Esophagus squamous epithelium (tissue), 4 donors: ENCODE data around the gene PLEKHM3.

ENCODE experiments used
- POLR2A ChIP-seq, 4 donors: fragments of 450-650 bp; IDR thresholded peaks; one replicate each; pipeline ENCODE4 v1.6.1; 2017; ENCODE audit warnings: antibody characterized with exemption in 4 of 4, mild to moderate bottlenecking in 4 of 4, moderate library complexity in 3 of 4
- TF ChIP-seq, protein P1 (sequence below), 6 experiments: fragments of 450-650 bp in 4 of 6; fragments of 200-600 bp in 2 of 6; sonication (generic) in 2 of 6; IDR thresholded peaks; one replicate each; pipeline ENCODE4 v1.5.1; 2016 to 2019; ENCODE audit warnings: antibody characterized with exemption in 6 of 6, mild to moderate bottlenecking in 4 of 6, moderate library complexity in 4 of 6

DNA sequence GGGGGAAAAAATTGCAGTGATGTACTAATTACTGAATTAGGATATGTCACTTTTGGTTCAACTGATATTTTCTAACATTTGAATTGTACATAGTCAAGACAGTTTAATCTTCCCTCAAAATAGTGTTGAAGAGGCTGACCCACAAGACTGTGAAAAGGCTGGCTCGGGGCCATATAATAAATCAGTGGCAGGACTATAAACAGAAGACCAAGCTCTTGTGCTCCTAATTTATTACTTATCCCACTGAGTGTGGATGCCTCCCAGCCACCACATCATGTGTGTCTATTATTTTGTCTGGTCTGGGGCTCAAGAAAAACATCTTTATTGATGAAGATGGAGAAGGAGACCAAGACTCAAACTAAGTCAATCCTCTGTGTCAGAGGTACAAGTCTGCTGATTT, 64.4 kb downstream of the PLEKHM3 start:
- TF ChIP-seq, protein P1, sequence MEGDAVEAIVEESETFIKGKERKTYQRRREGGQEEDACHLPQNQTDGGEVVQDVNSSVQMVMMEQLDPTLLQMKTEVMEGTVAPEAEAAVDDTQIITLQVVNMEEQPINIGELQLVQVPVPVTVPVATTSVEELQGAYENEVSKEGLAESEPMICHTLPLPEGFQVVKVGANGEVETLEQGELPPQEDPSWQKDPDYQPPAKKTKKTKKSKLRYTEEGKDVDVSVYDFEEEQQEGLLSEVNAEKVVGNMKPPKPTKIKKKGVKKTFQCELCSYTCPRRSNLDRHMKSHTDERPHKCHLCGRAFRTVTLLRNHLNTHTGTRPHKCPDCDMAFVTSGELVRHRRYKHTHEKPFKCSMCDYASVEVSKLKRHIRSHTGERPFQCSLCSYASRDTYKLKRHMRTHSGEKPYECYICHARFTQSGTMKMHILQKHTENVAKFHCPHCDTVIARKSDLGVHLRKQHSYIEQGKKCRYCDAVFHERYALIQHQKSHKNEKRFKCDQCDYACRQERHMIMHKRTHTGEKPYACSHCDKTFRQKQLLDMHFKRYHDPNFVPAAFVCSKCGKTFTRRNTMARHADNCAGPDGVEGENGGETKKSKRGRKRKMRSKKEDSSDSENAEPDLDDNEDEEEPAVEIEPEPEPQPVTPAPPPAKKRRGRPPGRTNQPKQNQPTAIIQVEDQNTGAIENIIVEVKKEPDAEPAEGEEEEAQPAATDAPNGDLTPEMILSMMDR (IDR thresholded peaks at IDR 0.05) = no peak
- no peak for TF ChIP-seq POLR2A (IDR thresholded peaks at IDR 0.05)
